Right atrium auricular region (tissue), 2 donors: ENCODE data around the gene PCGF2. TPM values are rescaled to one million over a fixed set of nuclear protein-coding genes. Genes with fewer than 3 reads are reported as not detected.

Source experiments
- DNase-seq: peaks from one replicate; pipeline ENCODE4 v3.0.0-alpha.2; 2019; ENCODE audit warnings: low spot score
- H3K27ac ChIP-seq, 2 donors: fragments of 200-600 bp; sonication (generic); 1 replicate in 1 of 2; 2 replicates in 1 of 2; pipeline ENCODE4 v1.5.1; 2016 to 2019
- H3K27me3 ChIP-seq, 2 donors: fragments of 200-600 bp; sonication (generic); one replicate each; pipeline versions ENCODE4 v1.5.1 to v1.6.0; 2017 to 2019
- H3K36me3 ChIP-seq: fragments of 200-600 bp; sonication (generic); one replicate; pipeline ENCODE4 v1.5.1; 2016
- H3K4me1 ChIP-seq, 2 donors: fragments of 200-600 bp; sonication (generic); one replicate each; pipeline versions ENCODE4 v1.5.1 to v1.6.0; 2017 to 2019
- H3K4me3 ChIP-seq, 2 donors: fragments of 200-600 bp; sonication (generic); 1 replicate in 1 of 2; 2 replicates in 1 of 2; pipeline ENCODE4 v1.5.1; 2017 to 2019; ENCODE audit warnings: mild to moderate bottlenecking in 1 of 2, moderate library complexity in 1 of 2
- H3K9me3 ChIP-seq, 2 donors: fragments of 200-600 bp; sonication (generic); one replicate each; pipeline ENCODE4 v1.5.1; 2019
- CTCF ChIP-seq, 2 donors: fragments of 200-600 bp; sonication (generic); IDR thresholded peaks; one replicate each; pipeline ENCODE4 v1.5.1; 2019; ENCODE audit warnings: antibody characterized with exemption in 2 of 2
- total RNA-seq, 2 donors: library from RNA; depleted of rRNA; stranded (reverse); fragments of >200 nt; gene quantifications; one replicate each; pipeline ENCODE4 v1.1.0, GENCODE V29; 2016

Gene PCGF2
- total RNA-seq, 2 donors from 2014 or later: 5.9 to 12.1 TPM

DNA sequence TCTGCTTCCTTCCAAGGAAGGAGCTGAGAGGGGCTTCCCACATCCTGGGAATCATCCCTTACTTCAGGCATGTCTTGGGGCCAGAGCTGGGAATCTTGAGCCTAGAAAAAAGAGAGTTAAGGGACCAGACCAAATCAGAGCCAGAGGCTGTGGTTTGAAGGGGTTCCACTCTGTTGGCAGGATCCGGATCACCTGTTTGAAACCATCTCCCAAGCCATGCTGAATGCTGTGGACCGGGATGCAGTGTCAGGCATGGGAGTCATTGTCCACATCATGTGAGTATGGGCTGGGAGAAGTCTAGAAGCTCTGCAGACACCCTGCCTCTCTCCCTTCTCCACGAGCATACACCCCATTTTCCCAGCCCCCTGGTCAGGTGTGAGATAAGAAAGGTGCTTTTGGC is 14.1 kb upstream of the PCGF2 start:
- TF ChIP-seq CTCF (IDR thresholded peaks at IDR 0.05): no peak
- H3K36me3 ChIP-seq: peaks cover 86% of the 10 kb centered on the region
- no peaks in the 10 kb centered on the region for H3K9me3 ChIP-seq
- peaks cover 0 to 3% of the 10 kb centered on the region in 2 donors for H3K4me1 ChIP-seq
- no peak for DNase-seq
- no peak overlapping the region for H3K4me3 ChIP-seq
- no peak overlapping the region for H3K27ac ChIP-seq
- H3K27me3 ChIP-seq: no peaks in the 10 kb centered on the region

DNA sequence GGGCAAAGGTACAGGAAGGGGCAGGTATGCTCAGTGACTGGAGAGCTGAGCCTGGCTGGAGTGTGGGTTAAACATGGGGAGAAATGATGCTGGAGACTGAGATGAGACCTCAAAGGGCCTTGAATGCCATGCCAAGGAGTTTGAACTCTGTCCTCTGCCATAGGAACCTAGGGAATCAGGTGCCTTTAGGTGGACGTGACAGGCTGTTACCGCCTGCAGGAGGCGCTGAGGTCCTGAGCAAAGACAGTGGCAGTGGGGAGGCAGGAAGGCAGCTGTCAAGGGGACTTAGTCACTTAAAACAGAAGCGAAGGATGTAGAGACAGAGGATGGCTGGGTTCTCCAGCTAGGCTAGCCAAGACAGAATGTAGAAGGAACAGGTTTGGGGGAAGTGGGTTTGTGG is 13.5 kb upstream of the PCGF2 start:
- Histone ChIP-seq H3K4me1 (peaks cover 0 to 3% of the 10 kb centered on the region in 2 donors), H3K36me3 (peaks cover 88% of the 10 kb centered on the region), H3K9me3 (no peaks in the 10 kb centered on the region), H3K27me3 (no peaks in the 10 kb centered on the region), H3K27ac (no peak overlapping the region), H3K4me3 (no peak overlapping the region)
- DNase-seq: no peak
- TF ChIP-seq CTCF (IDR thresholded peaks at IDR 0.05): peak in 1 of 2 donors; percentile 12

GRCh38 chr17:38753071-38753506 is 5.0 kb upstream of the PCGF2 start:
- Histone ChIP-seq H3K4me3 (peak overlapping the region; percentile 71 to 78), H3K27ac (peak overlapping the region; percentile 91 to 96), H3K9me3 (no peaks in the 10 kb centered on the region), H3K36me3 (peaks cover 33% of the 10 kb centered on the region), H3K4me1 (peaks cover 0 to 52% of the 10 kb centered on the region in 2 donors), H3K27me3 (no peaks in the 10 kb centered on the region)
- DNase-seq: no peak
- no peak for TF ChIP-seq CTCF (IDR thresholded peaks at IDR 0.05)

- no peaks in the 10 kb centered on the region for H3K27me3 ChIP-seq
- H3K36me3 ChIP-seq: peaks cover 27% of the 10 kb centered on the region
- peak; percentile 100 for DNase-seq
- H3K9me3 ChIP-seq: no peaks in the 10 kb centered on the region
- TF ChIP-seq CTCF (IDR thresholded peaks at IDR 0.05): no peak
- H3K4me1 ChIP-seq: peaks cover 0 to 52% of the 10 kb centered on the region in 2 donors
- H3K27ac ChIP-seq: peak within 1 kb of the TSS; percentile 91 to 96
- peak within 1 kb of the TSS; percentile 71 to 78 for H3K4me3 ChIP-seq
These were observed 4.4 kb upstream of the PCGF2 start, which contains the start of gene PSMB3 for GRCh38 chr17:38752308-38753070. Gene PSMB3 (plus strand): TSS chr17:38752741. CDS start chr17:38752827, 86 bp downstream.

DNA sequence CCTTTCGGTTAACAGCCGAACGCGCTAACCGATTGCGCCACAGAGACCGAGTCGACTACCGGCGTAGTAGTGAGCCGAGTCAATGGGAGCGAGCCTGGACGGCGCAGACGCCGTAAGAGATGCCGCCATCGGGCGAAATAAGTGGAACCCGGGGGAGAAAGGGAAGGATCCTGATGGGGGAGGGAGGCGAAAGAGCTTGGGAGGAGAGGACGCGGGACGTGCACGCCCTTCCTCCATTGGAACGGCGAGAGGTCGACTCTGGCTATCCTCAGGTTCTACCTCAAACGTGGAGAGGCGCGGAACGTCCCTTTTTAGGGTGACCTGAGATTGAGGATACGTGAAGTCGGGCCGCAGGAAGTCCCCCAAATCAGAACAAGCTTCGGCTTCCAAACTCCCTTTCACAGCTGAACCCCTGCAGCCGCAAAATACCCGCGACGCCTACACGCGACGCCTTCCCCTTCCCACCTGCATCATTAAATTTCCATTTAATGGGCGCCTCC is 3.7 kb upstream of the PCGF2 start:
- H3K9me3 ChIP-seq: no peaks in the 10 kb centered on the region
- no peaks in the 10 kb centered on the region for H3K27me3 ChIP-seq
- H3K36me3 ChIP-seq: peaks cover 20% of the 10 kb centered on the region
- no peak for TF ChIP-seq CTCF (IDR thresholded peaks at IDR 0.05)
- H3K4me3 ChIP-seq: peak overlapping the region; percentile 71 to 78
- peak overlapping the region; percentile 91 to 96 for H3K27ac ChIP-seq
- peaks cover 0 to 58% of the 10 kb centered on the region in 2 donors for H3K4me1 ChIP-seq
- DNase-seq: peak; percentile 89
